VCaP (cell line): ENCODE results near the gene EFHC2.

Experiments used
- H3K27ac ChIP-seq: fragments of 450-650 bp; 2 replicates; pipeline ENCODE4 v1.5.1; 2017
- CTCF ChIP-seq: fragments of 450-650 bp; conservative IDR thresholded peaks from 2 replicates; pipeline ENCODE4 v1.5.1; 2017; ENCODE audit warnings: mild to moderate bottlenecking, moderate library complexity

The EFHC2 gene

GRCh38 chrX:44314808-44315207, 28.7 kb downstream of the EFHC2 start:
- no peak overlapping the region for H3K27ac ChIP-seq

GRCh38 chrX:44314259-44314734, 29.2 kb downstream of the EFHC2 start:
- no peak overlapping the region for H3K27ac ChIP-seq
- no peak for TF ChIP-seq CTCF

More at GRCh38 chrX:44314808-44315207, 28.7 kb downstream of the EFHC2 start:
- TF ChIP-seq CTCF = no peak

GRCh38 chrX:44312421-44312820, 31.1 kb downstream of the EFHC2 start:
- H3K27ac ChIP-seq = no peak overlapping the region
- TF ChIP-seq CTCF = no peak

GRCh38 chrX:44310227-44310626, 33.2 kb downstream of the EFHC2 start:
- no peak overlapping the region for H3K27ac ChIP-seq
- no peak for TF ChIP-seq CTCF

- TF ChIP-seq CTCF = no peak
- H3K27ac ChIP-seq = no peak overlapping the region
Measured at GRCh38 chrX:44308869-44309268, 34.6 kb downstream of the EFHC2 start.

GRCh38 chrX:44306356-44306755, 37.1 kb downstream of the EFHC2 start:
- no peak overlapping the region for H3K27ac ChIP-seq
- no peak for TF ChIP-seq CTCF

- TF ChIP-seq CTCF = no peak
- no peak overlapping the region for H3K27ac ChIP-seq
Measured at GRCh38 chrX:44305921-44306320, 37.6 kb downstream of the EFHC2 start.
